H1 (cell line): ENCODE data around the gene WDR74.

Experiments
- ATF2 ChIP-seq: IDR thresholded peaks from 2 replicates; pipeline ENCODE4 v1.6.1; 2012; ENCODE audit warnings: low read length, inconsistent platforms
- CTCF ChIP-seq, 3 experiments: IDR thresholded peaks; 1 replicate in 2 of 3; 2 replicates in 1 of 3; pipeline versions ENCODE4 v1.5.1 to v1.6.1; 2011; ENCODE audit warnings: low read length in 3 of 3, mild to moderate bottlenecking in 3 of 3, inconsistent platforms in 2 of 3, low read depth in 1 of 3, moderate library complexity in 1 of 3; ENCODE audit not compliant: insufficient read depth in 1 of 3; ENCODE audit errors: control extremely low read depth in 1 of 3
- EZH2 ChIP-seq: fragments of 200-600 bp; sonication (generic); IDR thresholded peaks from 2 replicates; pipeline ENCODE4 v1.7.1; 2012; ENCODE audit warnings: low read depth, mild to moderate bottlenecking, moderate library complexity, low read length, inconsistent platforms; ENCODE audit not compliant: severe bottlenecking
- JUN ChIP-seq: IDR thresholded peaks from 2 replicates; pipeline ENCODE4 v1.6.1; 2011; ENCODE audit warnings: low read depth, mild to moderate bottlenecking, improper control_type of control experiment, low read length
- POLR2A ChIP-seq, 2 experiments: IDR thresholded peaks; 1 replicate in 1 of 2; 2 replicates in 1 of 2; pipeline ENCODE4 v1.6.1; 2011; ENCODE audit warnings: low read depth in 2 of 2, low read length in 2 of 2, mild to moderate bottlenecking in 2 of 2; ENCODE audit errors: control extremely low read depth in 1 of 2
- TAF1 ChIP-seq: IDR thresholded peaks from 2 replicates; pipeline ENCODE4 v1.6.1; 2011; ENCODE audit warnings: mild to moderate bottlenecking, low read depth, low read length

GRCh38 chr11:62879235-62879978 is 40.0 kb upstream of the WDR74 start:
- no peak for TF ChIP-seq EZH2
- TF ChIP-seq CTCF (IDR thresholded peaks at IDR 0.05; ENCODE audit: control extremely low read depth in 1 of 3, insufficient read depth in 1 of 3, low read depth in 1 of 3, low read length in 3 of 3) = no peak
- TF ChIP-seq TAF1 = 0 out of 2 replicates have a peak, but pooled peaks have one; percentile 6
- TF ChIP-seq POLR2A (IDR thresholded peaks at IDR 0.05; ENCODE audit: control extremely low read depth in 1 of 2, low read depth in 2 of 2, low read length in 2 of 2) = no peak
- no peak for TF ChIP-seq ATF2
- no peak for TF ChIP-seq JUN
